Measurements from ENCODE around the gene AK5. TPM values are rescaled to one million over a fixed set of nuclear protein-coding genes. Genes with fewer than 3 reads are reported as not detected.
"Not testable (repeated sequence)": the region's sequence is repeated elsewhere in the genome, so short reads cannot be mapped to it uniquely, and the experiment has no call there.

AK5 gene
- total and polyA plus RNA-seq, 9 donors = 0.45 to 3.5 (median 0.82) TPM; not detected in 2

DNA sequence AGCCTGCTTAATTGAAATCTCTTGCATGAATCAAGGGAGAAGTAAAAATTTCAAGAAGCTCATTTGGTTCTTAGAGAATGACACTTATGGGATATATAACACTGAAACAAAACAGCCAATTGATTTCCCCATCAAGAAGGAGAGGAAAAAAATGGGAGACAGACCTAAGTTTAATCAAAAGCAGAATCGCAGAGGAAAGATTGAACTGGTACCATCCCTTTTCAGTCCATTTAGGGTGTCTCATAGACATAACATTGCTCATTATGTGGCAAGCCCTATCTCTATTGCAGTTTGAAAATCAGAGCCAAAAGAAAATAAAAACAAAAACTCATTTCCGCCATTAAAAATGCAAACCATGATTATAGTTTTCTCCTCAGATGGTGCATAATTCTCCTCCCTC is 119.6 kb downstream of the AK5 start:
- intact Hi-C loops (cut with DNase I) = no loop called here
- no peak for DNase-seq
- TF ChIP-seq CTCF (IDR thresholded peaks at IDR 0.05) (no peak), POLR2A (IDR thresholded peaks at IDR 0.05) (no peak), EP300 (IDR thresholded peaks at IDR 0.05) (no peak)
- H3K4me1 ChIP-seq (ENCODE audit: insufficient read depth) = no peaks in the 10 kb centered on the region
- H3K4me3 ChIP-seq = no peak overlapping the region
- no peaks in the 10 kb centered on the region for H3K9me3 ChIP-seq
- WGBS, 3 donors = 48 to 70% (median 56%) methylated on average over 2 of the region's 2 CpGs
- no peaks in the 10 kb centered on the region for H3K36me3 ChIP-seq
- no peak overlapping the region for H3K27ac ChIP-seq
- no peaks in the 10 kb centered on the region for H3K27me3 ChIP-seq

- H3K36me3 ChIP-seq = no peaks in the 10 kb centered on the region
- WGBS, 3 donors = 78 to 81% (median 80%) methylated on average over 4 of the region's 4 CpGs
- no peaks in the 10 kb centered on the region for H3K27me3 ChIP-seq
- H3K9me3 ChIP-seq = no peaks in the 10 kb centered on the region
- TF ChIP-seq CTCF (IDR thresholded peaks at IDR 0.05) = no peak
- TF ChIP-seq POLR2A (IDR thresholded peaks at IDR 0.05) = no peak
- no peak for TF ChIP-seq EP300 (IDR thresholded peaks at IDR 0.05)
- intact Hi-C loops (cut with DNase I) = no loop called here
- no peak overlapping the region for H3K27ac ChIP-seq
- DNase-seq = no peak
- H3K4me3 ChIP-seq = no peak overlapping the region
- no peaks in the 10 kb centered on the region for H3K4me1 ChIP-seq (ENCODE audit: insufficient read depth)
Observed at GRCh38 chr1:77405186-77405585, 123.4 kb downstream of the AK5 start.

DNA sequence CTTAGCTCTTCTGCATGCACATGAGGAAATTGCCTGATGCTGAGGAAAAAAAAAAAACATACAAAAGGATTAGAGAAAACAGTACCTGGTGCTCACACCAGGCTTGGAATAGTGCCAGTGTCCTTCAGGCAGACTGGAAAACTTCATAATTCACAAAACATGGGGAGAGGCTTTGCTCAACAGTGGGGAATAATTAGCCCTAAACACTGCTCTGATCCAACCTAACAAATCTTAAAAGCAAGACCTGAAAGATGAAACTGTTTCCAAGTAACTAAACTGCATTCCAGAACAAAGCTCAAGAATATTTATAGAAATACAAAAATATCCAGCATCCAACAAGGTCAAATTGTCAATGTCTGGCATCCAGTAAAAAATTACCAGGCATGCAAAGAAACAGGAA is 124.8 kb downstream of the AK5 start:
- intact Hi-C loops (cut with DNase I) = no loop called here
- no peak for TF ChIP-seq CTCF (IDR thresholded peaks at IDR 0.05)
- TF ChIP-seq POLR2A (IDR thresholded peaks at IDR 0.05) = no peak
- no peak for TF ChIP-seq EP300 (IDR thresholded peaks at IDR 0.05)
- Histone ChIP-seq H3K27me3 (no peaks in the 10 kb centered on the region), H3K36me3 (no peaks in the 10 kb centered on the region), H3K4me1 (ENCODE audit: insufficient read depth) (no peaks in the 10 kb centered on the region), H3K4me3 (no peak overlapping the region), H3K27ac (no peak overlapping the region), H3K9me3 (no peaks in the 10 kb centered on the region)
- no peak for DNase-seq

DNA sequence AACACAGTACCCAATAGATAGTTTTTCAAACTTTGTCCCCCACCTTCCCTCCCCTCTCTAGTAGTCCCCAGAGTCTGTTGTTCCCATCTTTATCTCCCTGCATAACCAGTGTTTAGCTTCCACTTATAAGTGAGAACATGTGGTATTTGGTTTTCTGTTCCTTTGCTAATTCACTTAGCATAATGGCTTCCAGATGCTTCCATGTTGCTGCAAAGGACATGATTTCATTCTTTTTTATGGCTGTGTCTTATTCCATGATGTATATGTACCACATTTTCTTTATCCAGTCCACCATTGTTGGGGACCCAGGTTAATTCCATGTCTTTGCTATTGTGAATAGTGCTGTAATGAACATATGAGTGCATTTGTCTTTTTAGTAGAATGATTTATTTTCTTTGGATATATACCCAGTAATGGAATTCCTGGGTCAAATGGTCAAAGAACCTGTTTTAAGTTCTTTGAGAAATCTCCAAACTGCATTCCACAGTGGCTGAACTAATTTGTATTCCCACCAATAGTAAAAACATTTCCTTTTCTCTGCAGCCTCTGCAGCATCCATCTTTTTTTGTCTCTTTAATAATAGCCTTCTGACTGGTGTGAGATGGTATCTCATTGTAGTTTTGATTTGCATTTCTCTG is 126.0 kb downstream of the AK5 start:
- Histone ChIP-seq H3K27ac (no peak overlapping the region), H3K9me3 (no peaks in the 10 kb centered on the region), H3K4me1 (ENCODE audit: insufficient read depth) (no peaks in the 10 kb centered on the region), H3K4me3 (no peak overlapping the region), H3K27me3 (no peaks in the 10 kb centered on the region), H3K36me3 (no peaks in the 10 kb centered on the region)
- no peak for DNase-seq
- TF ChIP-seq CTCF (IDR thresholded peaks at IDR 0.05) (no peak), POLR2A (IDR thresholded peaks at IDR 0.05) (no peak), EP300 (IDR thresholded peaks at IDR 0.05) (no peak)
- intact Hi-C loops (cut with DNase I) = no loop called here

DNA sequence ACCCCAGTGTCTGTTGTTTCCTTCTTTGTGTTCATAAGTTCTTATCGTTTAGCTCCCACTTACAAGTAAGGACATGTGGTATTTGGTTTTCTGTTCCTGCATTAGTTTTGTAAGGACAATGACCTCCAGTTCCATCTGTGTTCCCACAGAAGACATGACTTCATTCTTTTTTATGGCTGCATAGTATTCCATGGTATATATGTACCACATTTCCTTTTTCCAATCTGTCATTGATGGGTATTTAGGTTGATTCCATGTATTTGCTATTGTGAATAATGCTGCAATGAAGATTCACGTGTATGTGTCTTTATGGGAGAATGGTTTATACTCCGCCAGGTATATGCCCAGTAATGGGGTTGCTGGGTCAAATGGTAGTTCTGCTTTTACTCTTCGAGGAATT is 127.1 kb downstream of the AK5 start:
- 80 to 93% (median 91%) methylated on average over 4 of the region's 4 CpGs for WGBS, 3 donors
- intact Hi-C loops (cut with DNase I); H3K4me3 ChIP-seq: not testable (repeated sequence)

More for the DNA sequence above, 127.1 kb downstream of the AK5 start:
- H3K9me3 ChIP-seq; DNase-seq; H3K27me3 ChIP-seq; H3K36me3 ChIP-seq; H3K4me1 ChIP-seq (ENCODE audit: insufficient read depth); H3K27ac ChIP-seq: not testable (repeated sequence)

Data from ovary (tissue), 9 donors.